HepG2 (cell line): Measurements from ENCODE around the gene C1QTNF6.

Experiments
- BHLHE40 ChIP-seq: IDR thresholded peaks from 2 replicates; pipeline ENCODE4 v1.6.1; 2011; ENCODE audit warnings: low read length, improper control_type of control experiment
- DNMT3B ChIP-seq: conservative IDR thresholded peaks from 2 replicates; pipeline ENCODE4 v1.6.1; 2016; ENCODE audit warnings: missing biosample characterization, control low read depth
- FOSL2 ChIP-seq: sonication (generic); formaldehyde crosslinking; IDR thresholded peaks from 2 replicates; pipeline ENCODE4 v1.4.0; 2020; ENCODE audit warnings: missing genetic modification reagents
- HNRNPUL1 ChIP-seq: fragments of 200-400 bp; formaldehyde crosslinking; IDR thresholded peaks from 2 replicates; pipeline ENCODE4 v1.6.1; 2017; ENCODE audit warnings: low read depth, mild to moderate bottlenecking, low read length, moderate library complexity
- POLR2AphosphoS2 ChIP-seq: IDR thresholded peaks from 2 replicates; pipeline ENCODE4 v1.6.1; 2011; ENCODE audit warnings: low read depth, low read length, improper control_type of control experiment
- SIN3A ChIP-seq: IDR thresholded peaks from 2 replicates; pipeline ENCODE4 v1.6.1; 2011; ENCODE audit warnings: low read depth, mild to moderate bottlenecking, control low read depth, low read length, borderline replicate concordance
- TAF1 ChIP-seq: sonication (generic); formaldehyde crosslinking; IDR thresholded peaks from 2 replicates; pipeline ENCODE4 v1.4.0; 2020; ENCODE audit warnings: missing genetic modification reagents
- ZNF138 ChIP-seq: sonication (generic); formaldehyde crosslinking; IDR thresholded peaks from 2 replicates; pipeline ENCODE4 v1.5.0; 2020; ENCODE audit warnings: mild to moderate bottlenecking, low read depth, missing genetic modification reagents
- ZZZ3 ChIP-seq: sonication (generic); formaldehyde crosslinking; IDR thresholded peaks from 2 replicates; pipeline ENCODE4 v1.4.0; 2020; ENCODE audit warnings: missing genetic modification reagents, mild to moderate bottlenecking, borderline replicate concordance
- TF ChIP-seq, protein P1 (sequence below): sonication (generic); formaldehyde crosslinking; IDR thresholded peaks from 2 replicates; pipeline ENCODE4 v1.5.0; 2020; ENCODE audit warnings: mild to moderate bottlenecking, missing genetic modification reagents

- TF ChIP-seq TAF1 (no peak), HNRNPUL1 (no peak), POLR2AphosphoS2 (no peak), SIN3A (no peak), BHLHE40 (no peak), DNMT3B (CRISPR knock-in tag) (no peak), ZZZ3 (CRISPR knock-in tag) (no peak), ZNF138 (CRISPR knock-in tag) (no peak), FOSL2 (no peak)
- TF ChIP-seq, protein P1, sequence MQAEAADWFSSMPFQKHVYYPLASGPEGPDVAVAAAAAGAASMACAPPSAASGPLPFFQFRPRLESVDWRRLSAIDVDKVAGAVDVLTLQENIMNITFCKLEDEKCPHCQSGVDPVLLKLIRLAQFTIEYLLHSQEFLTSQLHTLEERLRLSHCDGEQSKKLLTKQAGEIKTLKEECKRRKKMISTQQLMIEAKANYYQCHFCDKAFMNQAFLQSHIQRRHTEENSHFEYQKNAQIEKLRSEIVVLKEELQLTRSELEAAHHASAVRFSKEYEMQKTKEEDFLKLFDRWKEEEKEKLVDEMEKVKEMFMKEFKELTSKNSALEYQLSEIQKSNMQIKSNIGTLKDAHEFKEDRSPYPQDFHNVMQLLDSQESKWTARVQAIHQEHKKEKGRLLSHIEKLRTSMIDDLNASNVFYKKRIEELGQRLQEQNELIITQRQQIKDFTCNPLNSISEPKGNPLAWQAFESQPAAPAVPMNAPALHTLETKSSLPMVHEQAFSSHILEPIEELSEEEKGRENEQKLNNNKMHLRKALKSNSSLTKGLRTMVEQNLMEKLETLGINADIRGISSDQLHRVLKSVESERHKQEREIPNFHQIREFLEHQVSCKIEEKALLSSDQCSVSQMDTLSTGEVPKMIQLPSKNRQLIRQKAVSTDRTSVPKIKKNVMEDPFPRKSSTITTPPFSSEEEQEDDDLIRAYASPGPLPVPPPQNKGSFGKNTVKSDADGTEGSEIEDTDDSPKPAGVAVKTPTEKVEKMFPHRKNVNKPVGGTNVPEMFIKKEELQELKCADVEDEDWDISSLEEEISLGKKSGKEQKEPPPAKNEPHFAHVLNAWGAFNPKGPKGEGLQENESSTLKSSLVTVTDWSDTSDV (CRISPR knock-in tag) = no peak
These were observed 7.9 kb upstream of the C1QTNF6 start for GRCh38 chr22:37195921-37196320.
